ENCODE data around the gene PRSS50.
A peak's percentile ranks its signal among the peaks of the same experiment; 100 is the strongest.
"Not testable (repeated sequence)": the region's sequence is repeated elsewhere in the genome, so short reads cannot be mapped to it uniquely, and the experiment has no call there.

PRSS50 gene

DNA sequence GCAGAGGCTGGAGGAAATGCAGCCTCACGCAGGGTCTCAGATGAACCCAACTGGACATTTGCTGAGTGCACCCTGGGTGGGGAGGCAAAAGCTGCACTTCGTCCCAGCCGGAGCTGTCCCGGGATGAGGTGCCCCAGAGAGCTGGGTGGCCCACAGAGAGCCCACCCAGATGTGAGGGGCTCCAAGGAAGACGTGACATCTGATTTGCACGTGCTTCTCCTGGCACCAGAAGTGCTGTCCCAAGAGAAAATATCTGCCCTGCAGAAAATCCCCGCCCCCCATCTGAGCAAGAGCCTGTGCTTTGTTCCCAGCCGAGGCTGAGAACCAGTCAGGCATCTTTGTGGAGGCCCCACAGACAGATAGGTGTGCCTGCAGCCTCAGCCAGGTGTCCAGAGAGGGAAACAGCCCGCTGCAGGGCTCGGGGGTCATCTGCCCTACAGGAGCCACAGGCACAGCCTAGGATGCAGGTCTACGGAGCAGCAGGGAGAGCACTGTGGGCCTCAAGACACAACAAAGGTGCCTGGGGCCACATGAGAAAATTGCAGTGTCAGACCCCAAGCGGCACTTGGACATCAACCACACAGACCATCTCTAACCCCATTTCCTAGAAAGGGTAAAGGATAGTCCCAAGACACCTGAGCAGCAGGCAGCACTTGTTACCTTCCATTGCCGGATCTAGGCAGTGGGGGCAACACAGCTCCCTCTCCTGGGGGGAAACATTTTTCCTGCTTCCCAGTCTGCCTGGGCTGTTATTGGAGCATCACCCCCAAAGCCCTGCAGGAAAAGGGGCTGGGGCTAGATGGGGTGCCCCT is 10.7 kb downstream of the PRSS50 start:
- no peak for DNase-seq

DNA sequence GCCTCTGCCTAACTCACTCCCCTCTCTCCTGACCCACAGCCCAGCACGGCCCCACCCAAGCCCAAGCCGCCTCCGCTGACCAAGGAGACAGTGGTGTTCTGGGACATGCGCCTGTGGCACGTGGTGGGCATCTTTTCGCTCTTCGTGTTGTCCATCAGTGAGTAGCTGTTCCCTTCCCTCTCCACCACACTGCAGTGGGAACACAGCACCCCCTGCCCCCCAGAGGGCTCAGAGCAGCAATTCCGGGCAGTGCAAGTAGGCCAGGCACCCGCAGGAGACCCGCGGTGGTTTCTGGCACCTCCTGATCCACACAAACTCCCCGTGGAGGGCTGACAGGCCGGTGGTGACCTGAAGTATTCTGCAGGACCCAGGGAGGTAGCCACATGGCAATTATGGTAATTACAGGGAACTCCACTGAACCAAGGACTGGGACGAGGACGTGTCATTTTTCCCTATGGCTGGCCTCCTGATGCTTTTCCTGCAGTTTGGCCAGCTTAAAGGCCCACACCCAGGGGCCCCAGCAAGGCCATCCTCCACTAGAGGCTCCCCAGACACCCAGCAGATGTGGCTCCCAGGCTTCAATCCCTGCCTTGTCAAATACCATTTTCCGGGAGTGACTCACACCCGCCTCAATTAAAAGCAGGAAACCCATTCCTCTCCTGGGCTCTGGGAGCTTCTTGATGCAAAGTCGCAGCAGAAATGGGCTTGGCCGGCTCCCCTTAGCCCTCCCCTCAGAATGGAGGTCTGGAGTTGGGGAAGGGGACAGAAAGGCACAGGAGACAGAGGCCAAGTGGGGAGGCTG is 11.7 kb downstream of the PRSS50 start:
- DNase-seq = no peak

DNA sequence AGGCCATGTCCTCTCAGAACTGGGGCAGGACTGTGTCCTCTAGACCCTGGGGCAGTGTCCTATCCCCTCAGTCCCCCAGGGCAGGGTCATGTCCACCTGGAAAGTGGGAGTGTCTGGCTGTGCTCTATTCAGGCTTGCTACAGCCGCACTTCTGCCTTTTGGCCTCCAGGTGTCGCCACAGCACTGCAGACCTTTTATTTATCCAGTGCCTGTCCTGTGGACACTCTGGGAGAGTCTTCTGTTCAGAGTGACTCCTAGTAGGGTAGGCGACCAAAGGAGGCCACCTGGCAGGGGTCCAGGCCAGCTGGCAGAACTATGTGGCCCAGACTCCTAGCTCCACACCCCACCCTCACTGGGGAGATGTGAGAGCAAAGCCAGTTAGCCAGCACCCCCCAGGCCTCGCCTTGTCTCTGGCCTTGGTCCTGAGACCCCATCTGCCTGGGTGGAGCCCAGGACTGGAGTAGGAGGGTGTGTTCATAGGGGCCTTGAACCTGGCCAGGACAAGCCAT is 12.6 kb downstream of the PRSS50 start:
- peak; percentile 65 for DNase-seq

DNA sequence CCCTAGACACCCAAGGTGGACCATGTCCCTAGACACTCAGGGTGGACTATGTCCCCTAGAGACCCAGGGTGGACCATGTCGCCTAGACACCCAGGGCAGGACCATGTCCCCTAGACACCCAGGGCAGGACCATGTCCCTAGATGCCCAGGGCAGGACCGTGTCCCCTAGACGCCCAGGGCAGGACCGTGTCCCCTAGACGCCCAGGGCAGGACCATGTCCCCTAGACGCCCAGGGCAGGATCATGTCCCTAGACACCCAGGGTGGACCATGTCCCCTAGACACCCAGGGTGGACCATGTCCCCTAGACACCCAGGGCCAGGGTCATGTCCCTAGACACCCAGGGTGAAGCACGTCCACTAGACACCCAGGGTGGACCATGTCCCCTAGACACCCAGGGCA is 13.3 kb downstream of the PRSS50 start:
- not testable (repeated sequence) for DNase-seq

DNA sequence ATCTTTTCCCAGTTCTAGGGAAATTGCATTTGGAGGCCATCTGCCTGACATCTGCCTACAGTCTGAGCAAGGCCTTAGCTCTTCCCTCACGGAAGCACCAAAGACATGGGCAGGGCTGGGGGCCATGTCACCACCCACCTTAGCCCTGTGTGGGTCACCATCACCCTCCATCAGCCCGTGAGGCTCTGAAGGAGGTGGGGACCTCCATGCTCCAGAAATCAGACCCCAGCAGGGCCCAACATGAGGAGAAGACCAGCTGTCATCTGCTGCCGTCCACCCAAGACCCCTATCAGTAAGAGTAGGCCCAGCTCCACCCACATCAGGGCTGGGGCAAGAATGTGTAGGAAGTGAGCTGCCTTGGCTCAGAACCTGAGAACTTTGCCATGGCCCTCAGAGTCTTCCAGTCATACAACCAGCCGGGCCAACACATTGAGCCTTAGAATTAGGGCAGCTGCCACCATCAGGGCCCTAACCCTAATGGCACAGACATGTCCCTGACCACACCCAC is 14.6 kb downstream of the PRSS50 start:
- no peak for DNase-seq

DNA sequence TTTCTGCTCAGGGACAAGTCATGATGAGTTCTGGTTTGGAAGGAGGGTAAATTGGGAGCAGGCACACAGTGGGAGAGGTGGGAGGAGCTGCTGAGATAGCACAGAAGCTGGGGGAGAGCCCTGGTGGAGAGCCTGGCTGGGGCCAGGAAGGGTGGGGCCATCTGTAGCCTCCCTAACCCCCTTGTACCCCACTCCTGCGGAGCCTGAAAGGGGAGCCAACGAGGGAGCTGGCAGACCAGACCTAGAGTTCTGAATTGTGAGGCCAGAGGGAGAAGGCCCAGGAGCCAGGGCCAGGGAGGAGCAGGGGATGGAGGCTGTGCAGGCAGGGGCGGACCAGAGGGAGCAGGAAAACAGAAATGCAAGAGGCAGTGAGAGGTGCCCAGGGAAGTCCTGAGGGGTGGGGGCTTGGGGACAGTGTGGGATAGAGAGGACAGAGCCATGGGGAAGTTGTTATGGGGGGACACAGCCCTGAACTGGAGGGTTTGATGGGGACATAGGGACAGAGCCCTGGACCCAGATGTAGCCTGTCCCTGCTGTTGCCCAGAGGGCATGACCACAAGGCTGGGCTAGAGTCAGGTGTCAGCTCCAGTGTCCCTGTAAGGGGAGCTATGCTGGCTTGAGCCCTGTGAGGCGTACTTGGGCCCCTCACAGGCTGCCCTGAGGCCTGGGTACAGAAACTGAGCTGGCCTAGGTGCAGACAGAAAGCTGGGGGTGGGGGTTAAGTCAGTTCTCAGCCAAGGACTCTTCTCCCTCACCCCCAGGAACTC is 15.2 kb downstream of the PRSS50 start:
- no peak for DNase-seq

DNA sequence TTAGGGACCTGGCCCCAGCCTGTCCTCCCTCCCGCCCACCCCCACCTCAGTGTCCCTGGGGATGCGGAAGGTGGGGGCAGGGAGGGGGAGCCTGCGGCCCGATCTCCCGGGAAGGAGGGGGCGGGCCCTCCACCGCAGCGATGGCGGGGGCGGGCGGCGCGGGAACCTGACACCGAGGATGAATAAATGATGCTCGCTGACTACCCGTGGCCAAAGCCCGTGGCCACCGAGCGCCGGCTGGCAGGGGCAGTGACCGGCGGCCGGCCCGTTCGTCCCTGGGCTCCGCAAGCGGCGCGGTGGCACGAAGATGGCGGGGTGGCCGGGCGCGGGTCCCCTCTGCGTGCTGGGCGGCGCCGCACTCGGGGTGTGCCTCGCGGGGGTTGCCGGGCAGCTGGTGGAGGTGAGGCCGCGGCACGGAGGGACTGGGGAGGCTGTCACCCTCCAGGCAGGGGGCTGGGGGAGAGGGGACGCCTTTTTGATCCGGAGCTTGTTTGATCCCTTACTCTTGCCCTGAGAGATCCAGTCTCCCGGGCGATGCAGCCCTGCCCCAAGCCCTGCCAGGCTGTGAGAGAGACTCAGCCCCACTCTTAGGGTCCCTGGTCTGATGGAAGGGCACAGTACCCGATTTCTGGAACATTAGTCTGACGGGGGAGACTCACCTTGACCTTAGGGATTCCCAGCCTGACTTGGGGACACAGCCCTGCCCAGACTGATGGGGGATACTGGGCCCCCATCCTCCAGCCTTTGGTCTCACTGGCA is 16.3 kb downstream of the PRSS50 start, which contains the start of gene TMIE:
TSS of gene TMIE (plus strand) at position 212 of the 759 bp plus-strand sequence. CDS start at position 308, 96 bp downstream.
- no peak for DNase-seq

DNA sequence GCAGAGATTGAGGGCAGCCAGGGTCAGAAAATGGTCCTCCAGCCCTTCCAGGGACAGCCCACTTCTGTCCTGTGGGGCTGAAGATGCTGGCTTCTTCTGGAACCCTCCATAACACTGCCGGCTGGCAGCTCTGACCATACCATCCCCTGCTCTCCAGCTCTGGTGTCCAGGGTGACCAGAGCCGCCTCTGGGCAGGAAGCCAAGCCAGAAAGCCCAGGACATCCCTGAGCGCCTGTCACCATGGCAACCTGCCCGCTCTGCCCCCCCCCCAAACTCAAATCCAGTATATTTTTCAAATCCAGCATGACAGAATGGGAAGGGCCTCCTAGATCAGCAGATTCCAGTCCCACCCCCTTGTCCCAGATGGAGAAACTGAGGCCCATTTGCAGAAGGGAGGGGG is 16.9 kb downstream of the PRSS50 start:
- no peak for DNase-seq

DNA sequence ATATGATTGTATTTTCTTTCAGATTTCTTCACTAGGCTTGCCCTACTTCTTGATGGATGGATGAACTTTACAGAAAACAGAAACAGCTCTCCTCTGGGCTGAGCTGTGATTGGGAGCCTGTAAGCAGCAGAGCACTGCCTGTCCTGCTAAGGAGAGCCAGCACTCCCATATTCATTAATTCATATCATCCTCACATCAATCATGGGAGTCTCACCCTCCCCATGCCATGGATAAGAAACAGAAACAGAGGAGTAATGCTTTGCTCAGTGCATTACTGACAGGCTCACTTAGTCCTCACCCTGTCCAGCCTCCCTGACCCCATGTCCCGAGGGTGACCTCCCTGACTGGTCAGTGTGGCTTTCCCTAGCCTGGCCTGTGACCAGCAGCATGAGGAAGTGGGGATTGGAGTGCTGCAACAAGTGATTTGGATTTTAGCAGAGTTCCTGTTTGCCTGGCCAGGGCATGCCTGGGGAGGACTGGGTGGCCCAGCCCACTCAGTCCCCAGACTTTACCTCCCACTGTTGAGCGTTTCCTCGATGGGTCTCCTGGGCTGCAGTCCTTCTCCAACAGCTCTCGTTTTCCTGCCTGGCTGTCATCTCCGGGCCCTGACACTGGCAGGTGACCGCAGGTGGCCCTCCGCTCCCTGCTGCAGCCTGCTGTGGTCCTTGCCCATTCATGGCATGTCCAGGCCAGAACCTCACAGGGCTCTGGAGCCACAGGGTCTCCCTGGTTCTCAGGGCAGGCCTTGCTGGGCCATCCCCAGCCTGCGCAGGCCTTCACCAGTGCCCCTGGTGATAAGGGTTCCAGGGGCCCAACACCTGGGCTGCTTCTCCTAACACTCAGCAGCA is 17.8 kb downstream of the PRSS50 start:
- DNase-seq = no peak

DNA sequence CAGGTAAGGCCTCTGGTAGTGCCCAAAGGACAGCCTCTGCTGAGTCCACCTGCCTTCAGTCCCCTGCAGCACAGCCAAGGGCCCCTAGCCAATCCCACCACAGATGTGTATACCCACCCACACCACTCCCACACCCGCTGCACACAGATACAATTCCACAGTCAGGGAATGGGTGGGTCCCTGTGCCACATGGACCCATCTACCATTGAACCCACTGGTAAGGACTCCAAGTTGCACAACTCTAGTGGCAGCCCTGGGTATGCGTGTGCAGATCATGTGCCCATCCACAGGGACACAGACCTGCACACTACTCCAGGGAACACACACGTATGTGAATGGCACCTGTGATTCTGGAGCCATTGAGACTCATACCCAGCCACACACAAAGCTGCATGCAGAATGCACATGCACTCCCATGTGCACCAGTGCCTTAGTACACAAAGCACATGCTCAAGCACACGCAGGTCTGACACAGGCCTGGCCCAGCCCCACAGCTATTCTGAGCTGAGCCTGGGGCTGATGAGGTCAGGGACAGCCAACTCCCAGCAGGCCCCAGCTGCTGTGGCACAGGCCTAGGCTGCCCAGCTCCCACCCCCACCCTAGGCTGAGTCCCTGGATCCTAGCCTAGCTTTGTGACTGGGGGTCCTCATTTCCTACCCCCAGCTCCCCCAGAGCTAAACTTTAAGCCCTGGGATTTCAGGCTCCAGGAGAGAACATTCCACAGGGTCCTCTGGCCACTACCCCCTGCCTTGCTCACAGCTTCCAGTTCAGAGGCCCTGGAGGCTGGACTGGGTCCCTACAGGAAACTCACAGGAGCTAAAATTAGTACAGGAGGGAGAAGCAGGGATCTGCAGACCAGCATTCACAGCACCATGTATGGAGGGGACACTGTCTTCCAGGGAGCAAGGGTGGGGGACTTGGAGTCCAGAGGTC is 21.4 kb downstream of the PRSS50 start:
- no peak for DNase-seq

DNA sequence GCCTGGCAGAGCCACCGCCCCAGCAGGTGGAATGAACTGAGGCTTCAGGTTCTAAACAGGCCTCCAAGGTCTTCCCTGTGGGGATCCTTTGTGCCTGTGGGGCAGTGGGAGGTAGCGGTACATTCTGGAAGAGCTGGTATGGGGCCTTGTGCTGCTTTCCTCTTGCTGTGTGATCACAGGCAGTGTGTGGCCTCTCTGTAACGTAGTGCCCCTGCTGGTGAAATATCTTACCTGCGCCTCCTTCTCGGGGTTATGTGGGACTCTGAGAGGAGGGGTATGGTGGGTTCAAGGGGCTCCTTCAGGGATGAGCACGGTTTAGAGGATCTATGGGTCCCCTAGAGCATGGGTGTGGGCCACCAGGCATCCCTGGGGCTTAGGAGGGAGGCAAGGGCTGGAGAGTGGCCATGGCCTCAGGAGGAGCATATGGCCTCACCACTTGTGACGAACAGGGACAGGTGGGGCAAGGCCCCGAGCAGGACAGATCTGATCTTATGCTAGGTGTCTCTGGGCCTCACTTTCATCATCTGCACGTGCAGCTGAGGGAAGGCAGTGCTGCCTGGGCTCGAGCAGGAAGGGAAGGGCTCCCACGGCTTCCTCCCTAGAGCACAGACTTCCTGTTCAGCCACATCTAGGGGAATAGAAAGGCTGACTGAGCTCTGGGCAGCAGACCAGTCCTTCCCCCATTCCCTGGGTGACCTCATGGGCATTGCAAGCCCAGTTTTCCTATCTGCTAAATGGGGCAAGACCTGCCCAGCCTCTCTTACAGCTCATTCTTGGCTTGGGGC is 22.3 kb downstream of the PRSS50 start:
- peak; percentile 42 for DNase-seq

DNA sequence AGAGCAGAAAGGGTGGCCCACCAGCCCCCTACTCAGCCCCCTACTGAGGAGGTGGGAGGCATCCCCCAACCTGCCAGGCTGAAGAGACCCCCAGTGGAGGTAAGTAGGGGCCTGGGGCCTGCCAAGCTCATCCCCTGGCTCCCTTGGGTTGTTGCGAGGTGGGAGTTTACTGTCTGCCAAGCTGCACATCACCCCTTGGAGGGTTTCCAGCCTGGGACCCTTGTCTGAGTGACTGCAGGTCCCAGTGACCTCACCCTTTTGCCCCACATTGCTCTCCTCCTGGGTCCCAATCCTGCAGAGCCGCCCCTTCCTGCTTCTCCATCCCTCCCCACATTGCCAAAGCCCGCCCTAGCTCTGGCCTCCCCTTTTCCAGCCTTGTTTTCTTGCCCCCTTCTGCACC is 23.1 kb downstream of the PRSS50 start:
- DNase-seq = no peak

DNA sequence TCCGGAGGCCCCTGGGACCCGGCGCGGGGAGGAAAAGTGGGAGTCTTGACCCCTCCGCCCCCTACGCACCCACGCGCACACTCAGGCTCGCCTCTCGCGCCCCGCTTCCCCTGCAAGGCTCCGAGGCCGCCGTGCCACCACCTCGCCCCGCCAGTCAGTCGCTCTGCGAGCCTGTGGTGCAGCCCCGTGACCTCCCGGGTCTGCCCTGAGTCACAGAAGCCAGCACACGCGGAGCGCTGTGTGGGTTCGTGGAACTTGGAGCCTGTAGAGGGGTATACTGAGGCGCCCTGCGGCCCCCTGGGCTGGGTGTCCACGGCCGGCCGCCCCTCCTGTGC is 23.8 kb downstream of the PRSS50 start:
- DNase-seq = no peak

DNA sequence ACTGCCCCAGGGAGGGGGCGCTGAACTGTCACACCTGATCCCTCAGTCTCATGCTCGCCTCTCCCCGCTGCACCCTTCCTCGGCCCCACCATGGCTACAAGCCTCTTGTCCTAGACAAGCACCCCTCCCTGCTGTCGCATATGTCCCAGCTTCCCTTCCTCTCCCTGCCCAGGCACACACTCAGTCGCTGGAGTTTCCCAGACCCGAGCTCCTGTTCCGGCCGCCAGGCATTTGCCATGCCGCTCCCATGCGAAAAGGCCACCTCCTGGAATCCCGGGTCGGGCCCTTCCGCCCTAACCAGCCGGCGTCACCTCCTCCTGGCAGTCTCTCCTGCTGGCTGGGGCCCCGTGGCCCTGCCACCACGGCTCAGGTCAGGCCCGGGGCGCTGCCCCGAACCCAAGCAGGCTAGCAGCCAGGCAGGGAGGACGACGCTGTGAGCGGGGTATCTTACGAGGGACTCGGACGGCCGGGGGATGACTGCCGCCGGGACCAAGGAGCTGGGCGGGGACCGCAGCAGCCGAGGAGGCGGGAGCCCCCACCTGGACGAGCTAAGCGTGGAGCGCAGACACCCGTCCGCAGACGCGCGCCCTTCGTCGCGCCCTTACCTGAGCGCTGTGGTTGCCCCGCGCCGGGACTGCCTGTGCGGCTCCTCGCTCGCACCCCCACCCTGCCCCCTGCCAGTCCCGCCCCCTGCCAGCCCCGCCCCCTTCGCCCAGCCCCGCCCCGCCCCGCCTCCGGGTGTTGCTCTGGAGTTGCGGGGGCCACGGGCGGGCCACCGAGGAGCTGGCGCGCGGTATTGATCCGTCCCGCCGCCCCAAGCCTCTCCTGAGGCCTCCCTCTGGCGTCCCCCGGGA is 24.4 kb downstream of the PRSS50 start, which contains the start of gene ALS2CL:
TSS of gene ALS2CL (minus strand) at position 642 of the 854 bp plus-strand sequence. CDS start 4,239 bp downstream, outside the sequence.
- DNase-seq = peak; percentile 3

DNA sequence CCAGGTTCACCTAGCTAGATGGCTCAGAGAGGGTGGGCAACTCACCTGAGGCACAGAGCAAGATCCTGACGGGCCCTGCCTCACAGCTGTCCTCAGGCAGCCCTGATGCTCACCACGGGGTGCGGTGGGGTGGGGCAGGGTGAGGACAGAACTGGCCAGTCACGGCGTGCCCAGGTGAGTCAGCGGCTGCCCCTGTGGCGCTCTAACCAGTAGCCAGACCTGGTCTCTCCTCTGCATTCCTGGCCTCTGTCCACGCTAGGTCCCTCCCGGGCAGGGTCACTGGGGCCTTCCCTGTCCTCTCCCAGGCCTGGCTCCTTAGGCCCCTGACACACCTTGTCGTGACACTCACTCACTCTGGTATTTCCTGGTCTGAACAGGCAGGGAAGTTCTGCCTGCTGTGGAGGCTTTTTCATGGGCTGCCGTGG is 25.1 kb downstream of the PRSS50 start:
- no peak for DNase-seq

DNA sequence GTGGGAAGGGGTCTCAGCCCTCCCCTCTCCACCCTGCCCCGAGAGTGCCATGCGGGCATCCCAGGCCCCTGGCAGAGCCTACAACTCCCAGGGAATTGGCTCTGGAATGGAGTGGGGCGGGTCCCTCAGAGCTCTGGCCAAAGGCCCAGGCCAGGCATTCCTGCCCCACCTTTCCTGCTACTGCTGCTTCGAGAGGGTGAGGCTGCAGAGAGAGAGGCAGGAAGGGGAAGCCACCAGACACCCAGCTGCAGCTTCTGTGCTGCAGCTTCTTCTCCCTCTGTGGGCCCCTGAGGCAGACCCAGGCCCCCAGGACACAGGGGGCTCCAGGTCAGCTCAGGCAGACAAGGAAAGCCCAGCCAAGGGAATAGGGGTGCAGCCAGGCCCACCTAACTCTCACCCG is 26.9 kb downstream of the PRSS50 start:
- no peak for DNase-seq

DNA sequence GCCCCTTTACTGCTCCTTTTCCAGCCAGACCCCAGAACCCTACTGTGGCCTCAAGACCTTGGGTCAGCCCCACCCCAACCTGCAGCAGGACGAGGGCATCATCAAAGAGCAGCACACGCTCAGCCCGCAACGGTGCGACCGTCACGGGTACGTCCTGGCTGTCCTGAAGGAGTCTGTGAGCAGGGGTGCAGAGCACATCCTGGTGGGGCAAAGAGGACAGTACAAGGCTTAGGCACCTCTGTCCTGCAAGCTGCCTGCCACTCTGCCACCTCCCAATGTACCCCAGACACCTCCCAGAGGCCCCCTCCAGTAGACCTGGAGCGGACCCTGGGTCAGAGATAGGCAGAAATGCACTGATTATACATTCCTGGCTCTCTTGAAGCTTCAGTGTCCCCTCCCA is 32.2 kb downstream of the PRSS50 start:
- DNase-seq = no peak

DNA sequence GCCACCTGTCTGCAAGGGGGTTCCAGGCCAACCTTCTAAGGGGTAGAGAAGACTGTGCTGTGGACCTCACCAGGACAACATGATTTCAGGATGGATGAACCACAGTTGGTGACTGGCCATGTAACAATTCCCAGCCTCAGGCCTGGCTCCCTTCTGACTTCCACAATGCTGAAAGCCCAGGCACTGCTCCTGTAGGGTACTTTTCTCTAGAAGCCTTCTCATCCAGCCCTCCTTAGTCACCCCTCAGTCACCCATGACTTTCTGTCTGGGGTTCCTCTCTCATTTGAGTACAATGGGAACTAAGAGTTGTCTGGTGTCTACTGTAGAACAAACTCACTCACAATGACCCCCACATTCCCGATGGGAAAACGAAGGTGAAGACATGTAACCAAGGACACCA is 32.8 kb downstream of the PRSS50 start:
- no peak for DNase-seq
